ENCODE measurements around the gene UQCRQ. TPM values are rescaled to one million over a fixed set of nuclear protein-coding genes. Genes with fewer than 3 reads are reported as not detected.
A peak's percentile ranks its signal among the peaks of the same experiment; 100 is the strongest.

The UQCRQ gene
- total and polyA plus RNA-seq, 4 donors = 62.5 to 2,326 (median 326) TPM

- Histone ChIP-seq H3K27me3 (ENCODE audit: control insufficient read depth in 4 of 4, insufficient read depth in 4 of 4, low read length in 3 of 4) (no peaks in the 10 kb centered on the region), H3K36me3 (ENCODE audit: control insufficient read depth in 4 of 4, insufficient read depth in 3 of 4, low read depth in 1 of 4, low read length in 3 of 4) (no peaks in the 10 kb centered on the region), H3K4me3 (ENCODE audit: low read depth in 1 of 3, low read length in 3 of 3) (no peak overlapping the region), H3K9me3 (ENCODE audit: control insufficient read depth in 4 of 4, low read length in 3 of 4) (no peaks in the 10 kb centered on the region), H3K27ac (ENCODE audit: low read depth in 1 of 2, low read length in 2 of 2) (peak overlapping the region; percentile 91 to 98), H3K4me1 (ENCODE audit: control insufficient read depth in 4 of 4, insufficient read depth in 4 of 4, low read length in 3 of 4) (peaks cover 6 to 42% (median 15%) of the 10 kb centered on the region in 4 donors), H3K9ac (ENCODE audit: low read depth in 1 of 2, low read length in 2 of 2) (peak overlapping the region in 1 of 2 donors; percentile 45)
- TF ChIP-seq RAD21 (IDR thresholded peaks at IDR 0.05) (no peak), EGR1 (IDR thresholded peaks at IDR 0.05; ENCODE audit: low read depth in 2 of 2) (no peak), RXRA (IDR thresholded peaks at IDR 0.05) (no peak), MAX (IDR thresholded peaks at IDR 0.05) (no peak), HNF4A (conservative IDR thresholded peaks at IDR 0.05) (no peak), ZBTB33 (IDR thresholded peaks at IDR 0.05) (no peak), FOXA2 (IDR thresholded peaks at IDR 0.05) (no peak), GABPA (IDR thresholded peaks at IDR 0.05 in 1 of 2, conservative IDR thresholded peaks at IDR 0.05 in 1 of 2) (no peak), TAF1 (conservative IDR thresholded peaks at IDR 0.05) (no peak), CTCF (IDR thresholded peaks at IDR 0.05; ENCODE audit: low read depth, low read length, missing input control) (no peak), NR2F2 (IDR thresholded peaks at IDR 0.05) (no peak), YY1 (IDR thresholded peaks at IDR 0.05) (no peak), HNF4G (IDR thresholded peaks at IDR 0.05) (no peak), JUND (IDR thresholded peaks at IDR 0.05) (no peak), REST (IDR thresholded peaks at IDR 0.05) (no peak), SP1 (IDR thresholded peaks at IDR 0.05) (no peak), FOXA1 (IDR thresholded peaks at IDR 0.05) (no peak), ATF3 (IDR thresholded peaks at IDR 0.05) (no peak)
- no peak for DNase-seq (ENCODE audit: low spot score)
- WGBS = 66% methylated on average over 1 of the region's 1 CpG
Observed at GRCh38 chr5:132836852-132837251, 29.6 kb upstream of the UQCRQ start.
